Sigmoid colon (tissue), 7 donors: ENCODE measurements around the gene GRID1. TPM values are rescaled to one million over a fixed set of nuclear protein-coding genes. Genes with fewer than 3 reads are reported as not detected.

Source experiments
- DNase-seq: peaks from one replicate; pipeline ENCODE4 v3.0.0-alpha.2; 2019
- H3K27ac ChIP-seq, 4 donors: fragments of 200-600 bp; sonication (generic); one replicate each; pipeline ENCODE4 v1.5.1; 2016 to 2019; ENCODE audit warnings: mild to moderate bottlenecking in 1 of 4
- H3K27me3 ChIP-seq, 3 donors: fragments of 200-600 bp; sonication (generic); one replicate each; pipeline ENCODE4 v1.5.1; 2019; ENCODE audit warnings: mild to moderate bottlenecking in 1 of 3
- H3K36me3 ChIP-seq, 4 donors: fragments of 200-600 bp; sonication (generic); one replicate each; pipeline ENCODE4 v1.5.1; 2016 to 2019
- H3K4me1 ChIP-seq, 4 donors: fragments of 200-600 bp; sonication (generic); one replicate each; pipeline ENCODE4 v1.5.1; 2017 to 2019
- H3K4me3 ChIP-seq, 4 donors: fragments of 200-600 bp; sonication (generic); one replicate each; pipeline ENCODE4 v1.5.1; 2017 to 2019; ENCODE audit warnings: mild to moderate bottlenecking in 2 of 4, moderate library complexity in 1 of 4
- H3K9me3 ChIP-seq, 4 donors: fragments of 200-600 bp in 3 of 4; sonication (generic) in 3 of 4; one replicate each; pipeline versions ENCODE4 v1.5.1 to v1.6.1; 2013 to 2019
- EP300 ChIP-seq, 4 donors: sonication (generic); formaldehyde crosslinking; IDR thresholded peaks; one replicate each; pipeline ENCODE4 v1.6.1; 2017; ENCODE audit warnings: antibody characterized with exemption in 4 of 4
- POLR2A ChIP-seq, 2 donors: fragments of 450-650 bp; IDR thresholded peaks; one replicate each; pipeline ENCODE4 v1.6.1; 2016; ENCODE audit warnings: antibody characterized with exemption in 2 of 2, mild to moderate bottlenecking in 2 of 2, moderate library complexity in 2 of 2
- POLR2AphosphoS5 ChIP-seq, 4 donors: sonication (generic); formaldehyde crosslinking; IDR thresholded peaks; one replicate each; pipeline ENCODE4 v1.6.1; 2017; ENCODE audit warnings: antibody characterized with exemption in 4 of 4
- WGBS, 2 donors: extraction: QIAGEN DNeasy Blood & Tissue Kit; methylation state at CpG; one replicate each; pipeline ENCODE4 v1.1.7; 2013; 5-methylcytosine and 5-hydroxymethylcytosine counted together
- intact Hi-C: fragments of 100-400 bp; cut with DNase I; formaldehyde crosslinking; loops from one replicate; pipeline ENCODE4 v1.15.1; 2023
- polyA plus RNA-seq, 3 donors: library from polyadenylated mRNA; stranded (reverse); fragments of 200-250 nt; gene quantifications; one replicate each; pipeline ENCODE4 v1.2.3, GENCODE V29; 2013
- total RNA-seq, 4 donors: library from RNA; depleted of rRNA; stranded (reverse); fragments of >200 nt; gene quantifications; one replicate each; pipeline ENCODE4 v1.1.0, GENCODE V29; 2016
- TF ChIP-seq, protein P1 (sequence below), 4 experiments: fragments of 450-650 bp in 3 of 4; fragments of 200-600 bp in 1 of 4; IDR thresholded peaks; one replicate each; pipeline ENCODE4 v1.5.1; 2016 to 2019; ENCODE audit warnings: antibody characterized with exemption in 4 of 4, mild to moderate bottlenecking in 3 of 4, moderate library complexity in 2 of 4
- donor health status: healthy with polysubstance abuse.
- donor health status: Bipolar disorder and iron deficiency.
- donor health status: healthy.

GRID1 gene
- total and polyA plus RNA-seq, 7 donors, result 0.66 to 4.7 (median 1.1) TPM; not detected in 2

- intact Hi-C loops, result no loop called here
- no peak for TF ChIP-seq POLR2A (IDR thresholded peaks at IDR 0.05)
- TF ChIP-seq, protein P1, sequence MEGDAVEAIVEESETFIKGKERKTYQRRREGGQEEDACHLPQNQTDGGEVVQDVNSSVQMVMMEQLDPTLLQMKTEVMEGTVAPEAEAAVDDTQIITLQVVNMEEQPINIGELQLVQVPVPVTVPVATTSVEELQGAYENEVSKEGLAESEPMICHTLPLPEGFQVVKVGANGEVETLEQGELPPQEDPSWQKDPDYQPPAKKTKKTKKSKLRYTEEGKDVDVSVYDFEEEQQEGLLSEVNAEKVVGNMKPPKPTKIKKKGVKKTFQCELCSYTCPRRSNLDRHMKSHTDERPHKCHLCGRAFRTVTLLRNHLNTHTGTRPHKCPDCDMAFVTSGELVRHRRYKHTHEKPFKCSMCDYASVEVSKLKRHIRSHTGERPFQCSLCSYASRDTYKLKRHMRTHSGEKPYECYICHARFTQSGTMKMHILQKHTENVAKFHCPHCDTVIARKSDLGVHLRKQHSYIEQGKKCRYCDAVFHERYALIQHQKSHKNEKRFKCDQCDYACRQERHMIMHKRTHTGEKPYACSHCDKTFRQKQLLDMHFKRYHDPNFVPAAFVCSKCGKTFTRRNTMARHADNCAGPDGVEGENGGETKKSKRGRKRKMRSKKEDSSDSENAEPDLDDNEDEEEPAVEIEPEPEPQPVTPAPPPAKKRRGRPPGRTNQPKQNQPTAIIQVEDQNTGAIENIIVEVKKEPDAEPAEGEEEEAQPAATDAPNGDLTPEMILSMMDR (IDR thresholded peaks at IDR 0.05), result no peak
- no peak for TF ChIP-seq EP300 (IDR thresholded peaks at IDR 0.05)
- no peak for TF ChIP-seq POLR2AphosphoS5 (IDR thresholded peaks at IDR 0.05)
- Histone ChIP-seq H3K9me3 (no peaks in the 10 kb centered on the region), H3K4me1 (peaks cover 0 to 26% (median 11%) of the 10 kb centered on the region in 4 donors), H3K27ac (no peak overlapping the region), H3K27me3 (no peaks in the 10 kb centered on the region), H3K36me3 (no peaks in the 10 kb centered on the region), H3K4me3 (no peak overlapping the region)
- WGBS, 2 donors, result 60 to 86% methylated on average over 4 of the region's 4 CpGs
- no peak for DNase-seq
Observed at GRCh38 chr10:86222336-86222650, 144.3 kb downstream of the GRID1 start.

- no peak for DNase-seq
- TF ChIP-seq, protein P1 (IDR thresholded peaks at IDR 0.05), result no peak
- TF ChIP-seq EP300 (IDR thresholded peaks at IDR 0.05), result no peak
- TF ChIP-seq POLR2A (IDR thresholded peaks at IDR 0.05), result no peak
- no peak for TF ChIP-seq POLR2AphosphoS5 (IDR thresholded peaks at IDR 0.05)
- H3K4me3 ChIP-seq, result no peak overlapping the region
- no peaks in the 10 kb centered on the region for H3K9me3 ChIP-seq
- H3K27me3 ChIP-seq, result no peaks in the 10 kb centered on the region
- H3K36me3 ChIP-seq, result no peaks in the 10 kb centered on the region
- H3K27ac ChIP-seq, result no peak overlapping the region
- intact Hi-C loops, result no loop called here
- 65% methylated on average over 7 of the region's 7 CpGs for WGBS, 2 donors
- H3K4me1 ChIP-seq, result peaks cover 0 to 20% (median 8%) of the 10 kb centered on the region in 4 donors
Observed at GRCh38 chr10:86221442-86222335, 144.9 kb downstream of the GRID1 start.

DNA sequence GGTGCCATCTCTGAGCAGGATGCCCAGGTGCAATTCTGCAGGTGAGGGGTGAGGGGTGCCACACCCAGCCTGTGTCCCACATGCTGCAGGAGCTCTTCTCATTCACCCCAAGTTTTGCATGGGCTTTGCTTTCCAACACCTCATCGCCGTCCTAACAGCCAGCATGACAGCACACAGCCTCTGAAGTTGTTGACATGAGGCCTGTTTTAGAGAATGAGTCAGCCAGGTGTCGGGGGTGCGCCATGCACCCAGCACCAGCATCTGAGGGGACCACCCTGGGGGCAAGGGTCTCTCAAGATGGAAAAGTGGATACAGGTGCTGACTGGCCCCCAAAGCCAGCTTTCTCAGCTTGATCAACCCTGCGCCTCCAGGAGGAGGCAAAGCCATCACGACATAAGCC is 146.0 kb downstream of the GRID1 start:
- WGBS, 2 donors, result 88 to 92% methylated on average over 6 of the region's 6 CpGs
- no peaks in the 10 kb centered on the region for H3K27me3 ChIP-seq
- H3K27ac ChIP-seq, result no peak overlapping the region
- no peaks in the 10 kb centered on the region for H3K36me3 ChIP-seq
- no peak overlapping the region for H3K4me3 ChIP-seq
- no peak for DNase-seq
- peaks cover 0 to 14% (median 7%) of the 10 kb centered on the region in 4 donors for H3K4me1 ChIP-seq
- intact Hi-C loops, result no loop called here
- H3K9me3 ChIP-seq, result no peaks in the 10 kb centered on the region
- TF ChIP-seq, protein P1 (IDR thresholded peaks at IDR 0.05), result no peak
- TF ChIP-seq POLR2AphosphoS5 (IDR thresholded peaks at IDR 0.05) (no peak), POLR2A (IDR thresholded peaks at IDR 0.05) (no peak), EP300 (IDR thresholded peaks at IDR 0.05) (no peak)

DNA sequence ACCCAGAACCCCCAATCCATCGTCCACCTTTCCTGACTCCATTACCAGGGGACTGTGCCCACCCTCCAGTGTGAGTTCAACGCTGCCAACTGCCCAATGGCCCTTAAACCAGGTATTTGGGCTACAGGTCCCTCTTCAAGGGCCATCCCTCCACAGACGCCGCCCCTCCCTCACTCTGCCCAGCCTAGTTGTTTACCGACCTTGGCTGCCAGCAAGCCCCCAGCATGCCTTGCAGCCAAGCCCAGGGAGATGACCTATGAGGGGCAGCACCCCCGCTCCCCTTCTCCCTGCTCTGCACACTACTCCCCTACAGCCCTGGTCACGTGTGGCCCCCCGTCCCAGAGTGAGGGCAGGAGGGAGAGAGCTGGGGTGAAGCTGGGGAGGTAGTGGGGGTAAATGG is 147.3 kb downstream of the GRID1 start:
- H3K27me3 ChIP-seq, result no peaks in the 10 kb centered on the region
- intact Hi-C loops, result no loop called here
- H3K36me3 ChIP-seq, result no peaks in the 10 kb centered on the region
- H3K4me1 ChIP-seq, result peaks cover 0 to under 1% (median 0%) of the 10 kb centered on the region in 4 donors
- TF ChIP-seq EP300 (IDR thresholded peaks at IDR 0.05) (no peak), POLR2A (IDR thresholded peaks at IDR 0.05) (no peak), POLR2AphosphoS5 (IDR thresholded peaks at IDR 0.05) (no peak)
- TF ChIP-seq, protein P1 (IDR thresholded peaks at IDR 0.05), result no peak
- no peak overlapping the region for H3K27ac ChIP-seq
- no peak overlapping the region for H3K4me3 ChIP-seq
- no peak for DNase-seq
- no peaks in the 10 kb centered on the region for H3K9me3 ChIP-seq
- 43 to 70% methylated on average over 8 of the region's 8 CpGs for WGBS, 2 donors
